ENCODE results near the gene MVB12A.

- TF ChIP-seq CTCF (IDR thresholded peaks at IDR 0.05) (no peak), POLR2A (IDR thresholded peaks at IDR 0.05; ENCODE audit: low read depth) (no peak), EP300 (IDR thresholded peaks at IDR 0.05) (no peak)
These were observed 25.9 kb upstream of the MVB12A start, which contains the start of gene CCDC194 for GRCh38 chr19:17393914-17394313.

Measured in esophagus muscularis mucosa (tissue), 4 donors.